ENCODE results near the gene NYAP1.

The NYAP1 gene

GRCh38 chr7:100476903-100477870, 6.5 kb upstream of the NYAP1 start:
- no peak; the same call in 1 of the 2 replicates for TF ChIP-seq CTCF (IDR thresholded peaks at IDR 0.05)

DNA sequence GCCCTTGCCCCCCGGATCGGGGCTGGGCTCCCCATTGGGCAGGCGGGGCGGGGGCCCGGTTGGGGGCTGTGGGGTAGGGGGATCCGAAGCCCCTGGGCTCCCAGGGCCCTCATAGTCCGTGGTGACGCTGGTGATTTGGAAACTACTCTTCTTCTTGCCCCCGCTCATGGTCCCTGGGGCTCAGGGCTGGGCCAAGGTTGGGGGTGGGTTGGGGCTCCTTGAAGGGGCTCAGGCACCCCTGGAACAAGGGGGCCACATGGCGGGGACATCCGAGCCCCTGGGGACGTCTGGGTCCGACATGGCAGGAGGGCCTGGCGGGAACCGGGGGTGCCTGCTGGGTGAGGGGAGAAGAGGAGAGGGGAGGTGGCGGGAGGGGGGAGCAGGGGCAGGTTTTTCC, 5.9 kb upstream of the NYAP1 start:
- TF ChIP-seq CTCF (IDR thresholded peaks at IDR 0.05), result no peak

DNA sequence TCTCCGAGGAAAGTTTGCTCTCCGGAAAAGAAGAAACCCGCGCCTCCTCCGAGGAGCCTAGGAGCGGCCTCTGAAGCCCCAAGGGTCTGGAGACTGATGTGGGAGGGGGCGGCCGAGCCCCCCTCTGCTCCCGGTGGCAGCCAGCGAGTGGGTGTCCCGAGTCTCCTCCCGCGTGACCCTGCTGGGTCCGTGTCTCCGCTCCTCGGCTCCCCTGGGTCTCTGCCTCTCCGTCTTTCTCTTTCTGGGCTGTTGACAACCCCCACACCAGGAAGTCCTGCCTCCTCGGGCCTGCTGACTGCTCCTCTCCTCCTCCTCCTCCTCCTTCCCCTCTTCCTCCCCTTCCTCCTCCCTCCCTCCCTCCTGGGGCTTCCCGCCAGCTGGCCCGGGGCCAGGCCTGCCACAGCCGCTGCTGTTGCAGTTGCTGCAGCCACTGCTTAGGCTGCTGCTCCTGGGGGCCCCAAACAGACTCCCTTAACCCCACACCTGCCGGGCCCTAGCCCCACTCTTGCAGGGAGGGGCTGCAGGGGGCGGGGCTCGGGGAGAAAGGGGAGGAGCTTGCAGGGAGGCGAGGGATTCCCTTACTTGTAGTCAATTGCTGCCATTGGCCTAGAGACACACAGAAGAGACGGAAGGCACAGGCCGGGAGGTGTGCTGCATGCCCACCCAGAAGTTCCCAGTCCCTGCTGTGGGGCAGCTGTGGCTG, 4.6 kb upstream of the NYAP1 start, which contains the start of gene TSC22D4:
TSS of gene TSC22D4 (minus strand) at position 257 of the 703 bp plus-strand sequence. CDS start 1,176 bp downstream, outside the sequence.
- no peak for TF ChIP-seq CTCF (IDR thresholded peaks at IDR 0.05)

DNA sequence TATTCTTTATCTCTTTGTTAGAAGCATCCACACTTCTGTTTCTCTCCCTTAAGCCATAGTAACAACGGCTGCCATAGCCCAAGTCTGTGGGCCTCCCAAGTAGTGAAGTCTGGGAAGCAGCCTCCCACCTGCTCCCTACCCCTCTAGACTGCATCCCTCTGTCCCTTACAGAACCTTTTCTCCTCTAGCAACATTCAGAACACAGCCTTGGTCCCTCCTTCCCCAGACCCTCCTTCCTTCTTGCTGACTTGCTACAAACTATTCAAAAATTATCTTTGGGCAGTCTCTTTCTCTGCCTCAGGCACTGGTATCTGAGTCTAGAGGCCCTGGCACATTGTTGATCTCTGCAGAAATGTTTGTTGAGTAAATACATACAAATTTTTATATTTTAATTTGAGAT, 2.3 kb upstream of the NYAP1 start:
- no peak for TF ChIP-seq CTCF (IDR thresholded peaks at IDR 0.05)

DNA sequence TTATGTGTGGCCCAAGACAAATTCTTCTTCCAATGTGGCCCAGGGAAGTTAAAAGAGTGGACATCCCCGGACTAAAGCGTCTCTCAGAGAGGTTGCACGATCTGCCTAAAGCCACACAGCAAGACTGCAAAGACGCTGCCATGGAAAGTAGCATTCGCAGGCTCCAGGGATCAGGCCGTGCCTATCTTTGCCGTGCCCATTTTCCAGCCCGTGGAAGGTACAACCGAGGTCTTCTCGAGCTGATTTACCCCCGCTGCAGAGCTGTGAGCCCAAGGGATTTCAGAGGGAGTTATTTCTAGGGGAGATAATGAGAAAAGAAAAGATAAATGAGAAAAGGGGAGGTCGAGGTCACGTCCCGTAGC, 1.0 kb upstream of the NYAP1 start:
- TF ChIP-seq CTCF (IDR thresholded peaks at IDR 0.05), result no peak

DNA sequence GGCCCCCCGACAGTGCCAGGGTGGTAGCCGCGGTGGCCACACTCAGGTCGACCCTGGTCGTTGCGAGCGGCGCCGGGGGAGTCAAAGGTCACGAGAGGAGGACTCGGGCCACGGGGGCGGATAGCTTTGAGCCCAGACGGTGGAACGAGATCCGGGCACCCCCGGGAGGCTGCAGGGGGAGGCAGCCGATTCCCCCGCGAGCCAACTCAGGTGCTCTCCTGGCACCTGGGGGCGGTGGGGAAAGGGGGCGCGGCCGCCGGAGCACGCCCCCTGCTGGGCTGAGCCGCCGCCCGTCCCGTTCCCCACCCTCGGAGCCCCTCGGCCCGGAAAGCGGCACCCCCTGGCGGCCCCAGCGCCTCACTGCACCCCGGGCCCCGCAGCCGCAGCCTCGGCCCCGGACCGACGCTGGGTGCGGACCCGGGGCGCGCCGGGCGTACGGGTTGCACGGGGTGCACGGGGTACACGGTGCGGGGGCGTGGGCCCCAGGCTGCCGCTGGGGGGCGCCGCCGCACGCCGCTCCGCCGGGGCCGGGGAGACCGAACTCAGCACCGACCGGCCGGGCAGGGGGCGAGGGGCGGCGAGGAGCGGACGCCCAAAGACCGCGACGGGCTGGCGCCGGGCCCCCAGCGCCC, 521 bp upstream of the NYAP1 start:
- TF ChIP-seq CTCF (IDR thresholded peaks at IDR 0.05), result peak; percentile 99

- TF ChIP-seq CTCF (IDR thresholded peaks at IDR 0.05), result no peak
These were observed 932 bp downstream of the NYAP1 start for GRCh38 chr7:100484673-100485045.

All from LNCAP (cell line).